GM12801 (cell line): ENCODE results near the gene GLUD1.

Experiments
- CTCF ChIP-seq: IDR thresholded peaks from one replicate; pipeline ENCODE4 v1.5.1; 2011; ENCODE audit warnings: control low read depth; ENCODE audit not compliant: insufficient read length; ENCODE audit errors: extremely low read depth

Gene GLUD1

DNA sequence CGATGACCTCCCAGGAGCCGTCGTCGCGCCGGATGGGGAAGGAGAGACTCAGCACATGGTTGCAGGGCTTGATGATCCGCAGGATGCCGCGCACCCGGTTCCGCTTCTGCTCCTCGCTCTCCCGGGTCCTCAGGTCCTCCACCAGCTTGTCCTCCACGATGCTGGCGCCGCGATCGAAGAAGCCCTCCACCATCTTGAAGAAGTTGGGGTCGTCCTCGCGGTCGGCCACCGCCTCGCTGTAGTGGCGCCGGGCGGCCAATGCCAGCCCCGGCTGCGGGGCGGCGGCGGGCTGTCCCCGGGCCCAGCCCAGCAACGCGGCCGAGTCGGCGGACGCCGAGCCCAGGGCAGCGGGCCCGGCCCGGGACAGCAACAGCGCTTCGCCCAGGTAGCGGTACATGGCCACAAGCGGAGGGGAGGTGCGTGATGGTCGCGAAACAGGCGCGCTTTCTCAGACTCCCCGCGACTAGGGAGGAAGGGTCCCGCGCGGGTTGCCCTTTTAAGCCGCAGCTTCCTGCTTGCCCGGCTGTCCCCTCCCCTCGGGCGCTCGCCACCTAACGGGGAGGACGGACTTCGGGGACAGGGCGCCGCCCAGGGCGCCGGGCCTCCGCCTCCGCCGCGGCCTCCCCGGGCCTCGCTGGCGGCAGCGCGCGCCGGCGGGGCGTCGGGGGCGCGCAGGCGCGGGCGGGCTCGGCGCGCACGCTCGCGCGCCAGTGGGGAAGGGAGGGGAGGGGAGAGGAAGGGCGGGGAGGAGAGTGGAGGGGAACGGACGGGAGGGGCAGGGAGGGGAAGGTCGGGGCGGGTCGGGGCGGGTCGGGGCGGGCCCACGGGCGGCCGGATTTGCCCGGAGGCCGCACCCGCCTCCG is at the start of gene GLUD1, which contains the start of gene SHLD2:
Gene GLUD1, minus strand, starts transcription at position 471 of the 863 bp plus-strand sequence. Its CDS starts 74 bp downstream, at position 397.
Gene SHLD2, plus strand, starts transcription at position 834 of the 863 bp plus-strand sequence. CDS start 56,149 bp downstream, outside the sequence.
- no peak for TF ChIP-seq CTCF

DNA sequence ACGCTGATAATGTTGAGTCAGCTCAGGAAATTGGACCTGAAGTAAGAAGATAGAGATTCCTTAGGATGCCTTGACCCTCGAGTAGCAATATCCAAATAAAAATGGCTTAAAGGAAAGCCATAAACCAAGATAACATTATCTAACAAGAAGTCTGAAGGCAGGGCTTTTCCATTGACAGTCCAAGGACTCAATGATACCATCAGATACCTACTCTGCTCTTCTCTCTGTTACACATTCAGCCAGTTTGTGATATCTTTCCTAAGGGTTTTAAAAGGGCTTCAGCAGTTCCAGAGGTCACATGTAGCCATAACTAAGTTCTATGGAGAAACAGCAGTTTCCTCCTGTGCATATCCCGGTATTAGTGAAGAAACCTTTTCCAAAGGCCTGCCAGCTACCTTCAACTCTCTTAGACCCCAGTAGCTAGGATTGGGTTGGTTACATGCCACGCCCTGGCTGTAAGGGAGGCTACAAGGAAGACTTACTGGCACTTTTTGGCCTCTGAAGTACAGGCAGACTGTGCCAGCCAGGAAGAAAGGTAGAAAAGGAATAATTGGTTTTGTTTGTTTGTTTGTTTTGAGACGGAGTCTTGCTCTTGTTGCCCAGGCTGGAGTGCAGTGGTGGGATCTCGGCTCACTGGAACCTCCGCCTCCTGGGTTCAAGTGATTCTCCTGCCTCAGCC is 10.9 kb upstream of the GLUD1 start:
- TF ChIP-seq CTCF: no peak

DNA sequence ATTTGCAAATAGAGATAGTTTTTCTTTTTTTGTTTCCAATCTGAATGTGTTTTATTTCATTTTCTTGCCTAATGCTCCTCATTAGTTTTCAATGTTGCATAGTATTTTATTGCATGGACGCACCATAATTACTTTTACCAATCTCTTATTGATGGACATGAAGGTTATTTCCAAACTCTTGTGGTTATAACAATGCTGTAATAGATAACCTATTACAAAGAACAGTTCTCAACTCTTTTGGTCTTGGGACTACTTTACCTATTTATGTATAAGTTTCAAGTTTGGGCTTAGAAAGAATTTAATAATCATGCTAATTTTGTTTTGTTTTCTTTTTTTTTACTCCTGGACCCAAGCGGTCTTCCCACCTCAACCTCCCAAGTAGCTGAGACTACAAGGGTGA is 7.4 kb upstream of the GLUD1 start:
- TF ChIP-seq CTCF: no peak

- TF ChIP-seq CTCF: no peak
These were observed 748 bp upstream of the GLUD1 start for GRCh38 chr10:87095236-87095945.

GRCh38 chr10:87093632-87094372 is 841 bp downstream of the GLUD1 start:
- TF ChIP-seq CTCF: no peak

DNA sequence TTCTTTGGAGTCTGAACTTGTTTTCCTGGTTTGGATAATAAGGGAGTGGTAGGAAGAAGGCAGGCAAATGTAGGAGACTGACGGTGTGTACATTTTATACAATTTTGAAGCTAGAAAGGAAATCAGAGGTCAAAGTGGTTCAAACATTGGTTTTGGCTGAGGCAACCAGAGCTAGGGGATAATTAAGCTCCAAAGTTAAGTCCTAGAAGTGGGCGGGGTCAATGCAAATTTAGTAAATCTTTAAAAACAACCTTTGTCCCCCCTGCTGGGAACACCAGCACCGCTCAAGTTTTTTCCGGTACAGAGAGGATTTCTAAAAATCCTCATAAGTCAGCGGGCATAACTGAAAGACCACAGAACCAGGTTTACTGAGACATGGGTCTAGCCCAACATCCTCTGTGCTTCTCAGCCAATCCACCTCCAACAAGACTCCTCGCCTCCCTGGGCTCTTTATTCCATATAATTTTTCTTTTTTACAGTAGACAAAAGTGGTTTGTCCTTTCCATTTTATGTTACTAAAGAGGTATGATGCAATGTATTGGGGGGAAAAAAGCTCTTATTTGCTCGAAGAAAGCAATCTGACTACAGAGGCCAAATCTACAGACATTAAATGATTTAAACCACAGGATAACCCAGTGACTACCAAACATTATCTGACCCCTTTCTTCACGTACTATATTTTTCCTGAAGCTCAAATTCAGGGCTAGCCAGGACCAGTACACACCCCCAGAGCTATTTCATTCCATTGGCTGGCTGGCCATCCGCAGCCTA is 1.6 kb downstream of the GLUD1 start:
- TF ChIP-seq CTCF: no peak
